Epithelial cell of prostate (primary cell): ENCODE results near the gene RTL9.

Experiments
- DNase-seq: peaks from one replicate; pipeline ENCODE4 v3.0.0-alpha.2; 2011; ENCODE audit warnings: low read depth, low spot score
- H3K27ac ChIP-seq: fragments of 450-650 bp; 2 replicates; pipeline ENCODE4 v1.5.1; 2017; ENCODE audit warnings: mild to moderate bottlenecking

RTL9 gene

GRCh38 chrX:110338935-110339334 lies 19.7 kb upstream of the RTL9 start:
- DNase-seq = no peak
- H3K27ac ChIP-seq = peak overlapping the region; percentile 59

GRCh38 chrX:110341189-110342035 lies 17.2 kb upstream of the RTL9 start:
- peak overlapping the region; percentile 74 for H3K27ac ChIP-seq
- peak; percentile 6 for DNase-seq

- H3K27ac ChIP-seq = no peak overlapping the region
- DNase-seq = no peak
Measured at GRCh38 chrX:110346681-110347080, 12.0 kb upstream of the RTL9 start.

- no peak for DNase-seq
- H3K27ac ChIP-seq = no peak overlapping the region
Measured at GRCh38 chrX:110359273-110359672, 625 bp downstream of the RTL9 start.

GRCh38 chrX:110363244-110363643 lies 4.6 kb downstream of the RTL9 start:
- no peak overlapping the region for H3K27ac ChIP-seq
- DNase-seq = no peak

- H3K27ac ChIP-seq = no peak overlapping the region
Measured at GRCh38 chrX:110373310-110373709, 14.7 kb downstream of the RTL9 start.

GRCh38 chrX:110374559-110374958 lies 15.9 kb downstream of the RTL9 start:
- no peak overlapping the region for H3K27ac ChIP-seq
- DNase-seq = no peak

More at GRCh38 chrX:110373310-110373709, 14.7 kb downstream of the RTL9 start:
- DNase-seq = no peak

GRCh38 chrX:110381216-110381615 lies 22.6 kb downstream of the RTL9 start:
- no peak for DNase-seq

GRCh38 chrX:110383414-110383813 lies 24.8 kb downstream of the RTL9 start:
- no peak overlapping the region for H3K27ac ChIP-seq
- DNase-seq = no peak

More at GRCh38 chrX:110381216-110381615, 22.6 kb downstream of the RTL9 start:
- no peak overlapping the region for H3K27ac ChIP-seq

GRCh38 chrX:110384490-110384889 lies 25.8 kb downstream of the RTL9 start:
- no peak overlapping the region for H3K27ac ChIP-seq
- no peak for DNase-seq

GRCh38 chrX:110389570-110389969 lies 30.9 kb downstream of the RTL9 start:
- no peak for DNase-seq
- H3K27ac ChIP-seq = no peak overlapping the region

- no peak for DNase-seq
- H3K27ac ChIP-seq = no peak overlapping the region
Measured at GRCh38 chrX:110391086-110391485, 32.4 kb downstream of the RTL9 start.

- H3K27ac ChIP-seq = peak overlapping the region; percentile 80
- no peak for DNase-seq
Measured at GRCh38 chrX:110394651-110395050, 36.0 kb downstream of the RTL9 start.

GRCh38 chrX:110395877-110396276 lies 37.2 kb downstream of the RTL9 start:
- peak overlapping the region; percentile 80 for H3K27ac ChIP-seq
- DNase-seq = no peak

- peak overlapping the region; percentile 80 for H3K27ac ChIP-seq
- no peak for DNase-seq
Measured at GRCh38 chrX:110396735-110397134, 38.1 kb downstream of the RTL9 start.

- peak overlapping the region; percentile 80 for H3K27ac ChIP-seq
Measured at GRCh38 chrX:110397339-110397738, 38.7 kb downstream of the RTL9 start.

GRCh38 chrX:110397904-110398303 lies 39.3 kb downstream of the RTL9 start:
- DNase-seq = no peak
- H3K27ac ChIP-seq = peak overlapping the region; percentile 80

More at GRCh38 chrX:110397339-110397738, 38.7 kb downstream of the RTL9 start:
- DNase-seq = no peak

GRCh38 chrX:110399497-110399896 lies 40.8 kb downstream of the RTL9 start:
- DNase-seq = no peak
- H3K27ac ChIP-seq = no peak overlapping the region

- no peak for DNase-seq
- H3K27ac ChIP-seq = no peak overlapping the region
Measured at GRCh38 chrX:110399966-110400365, 41.3 kb downstream of the RTL9 start.

- no peak for DNase-seq
Measured at GRCh38 chrX:110401135-110401534, 42.5 kb downstream of the RTL9 start.

GRCh38 chrX:110402091-110402849 lies 43.6 kb downstream of the RTL9 start:
- DNase-seq = no peak
- H3K27ac ChIP-seq = peak overlapping the region; percentile 83

More at GRCh38 chrX:110401135-110401534, 42.5 kb downstream of the RTL9 start:
- no peak overlapping the region for H3K27ac ChIP-seq
